ENCODE results near the gene LPAR1. TPM values are rescaled to one million over a fixed set of nuclear protein-coding genes. Genes with fewer than 3 reads are reported as not detected.

The LPAR1 gene
- total RNA-seq, 4 donors from 2014 or later, result 25.1 to 93.0 (median 64.8) TPM

DNA sequence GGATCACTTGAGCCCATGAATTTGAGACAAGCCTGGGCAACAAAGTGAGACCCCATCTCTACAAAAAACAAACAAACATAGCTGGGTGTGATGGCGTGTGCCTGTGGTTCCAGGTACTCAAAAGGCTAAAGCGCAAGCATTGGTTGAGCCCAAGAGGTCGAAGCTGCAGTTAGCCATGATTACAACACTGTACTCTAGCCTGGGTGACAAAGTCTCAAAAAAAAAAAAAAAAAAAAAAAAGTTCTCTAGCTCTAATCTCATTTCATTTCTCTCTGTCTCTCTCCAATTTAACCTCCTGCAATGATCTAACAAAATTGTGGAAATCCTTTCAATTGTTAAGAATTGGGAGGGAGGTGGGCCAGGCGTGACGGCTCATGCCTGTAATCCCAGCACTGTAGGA lies 33.3 kb downstream of the LPAR1 start:
- ATAC-seq (ENCODE audit: low FRiP score) (no peak), DNase-seq (ENCODE audit: low spot score) (no peak)
- TF ChIP-seq, protein P1, sequence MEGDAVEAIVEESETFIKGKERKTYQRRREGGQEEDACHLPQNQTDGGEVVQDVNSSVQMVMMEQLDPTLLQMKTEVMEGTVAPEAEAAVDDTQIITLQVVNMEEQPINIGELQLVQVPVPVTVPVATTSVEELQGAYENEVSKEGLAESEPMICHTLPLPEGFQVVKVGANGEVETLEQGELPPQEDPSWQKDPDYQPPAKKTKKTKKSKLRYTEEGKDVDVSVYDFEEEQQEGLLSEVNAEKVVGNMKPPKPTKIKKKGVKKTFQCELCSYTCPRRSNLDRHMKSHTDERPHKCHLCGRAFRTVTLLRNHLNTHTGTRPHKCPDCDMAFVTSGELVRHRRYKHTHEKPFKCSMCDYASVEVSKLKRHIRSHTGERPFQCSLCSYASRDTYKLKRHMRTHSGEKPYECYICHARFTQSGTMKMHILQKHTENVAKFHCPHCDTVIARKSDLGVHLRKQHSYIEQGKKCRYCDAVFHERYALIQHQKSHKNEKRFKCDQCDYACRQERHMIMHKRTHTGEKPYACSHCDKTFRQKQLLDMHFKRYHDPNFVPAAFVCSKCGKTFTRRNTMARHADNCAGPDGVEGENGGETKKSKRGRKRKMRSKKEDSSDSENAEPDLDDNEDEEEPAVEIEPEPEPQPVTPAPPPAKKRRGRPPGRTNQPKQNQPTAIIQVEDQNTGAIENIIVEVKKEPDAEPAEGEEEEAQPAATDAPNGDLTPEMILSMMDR (IDR thresholded peaks at IDR 0.05), result no peak

GRCh38 chr9:111003182-111003581 lies 35.1 kb downstream of the LPAR1 start:
- DNase-seq (ENCODE audit: low spot score) (no peak), ATAC-seq (ENCODE audit: low FRiP score) (no peak)
- TF ChIP-seq, protein P1 (IDR thresholded peaks at IDR 0.05), result no peak

DNA sequence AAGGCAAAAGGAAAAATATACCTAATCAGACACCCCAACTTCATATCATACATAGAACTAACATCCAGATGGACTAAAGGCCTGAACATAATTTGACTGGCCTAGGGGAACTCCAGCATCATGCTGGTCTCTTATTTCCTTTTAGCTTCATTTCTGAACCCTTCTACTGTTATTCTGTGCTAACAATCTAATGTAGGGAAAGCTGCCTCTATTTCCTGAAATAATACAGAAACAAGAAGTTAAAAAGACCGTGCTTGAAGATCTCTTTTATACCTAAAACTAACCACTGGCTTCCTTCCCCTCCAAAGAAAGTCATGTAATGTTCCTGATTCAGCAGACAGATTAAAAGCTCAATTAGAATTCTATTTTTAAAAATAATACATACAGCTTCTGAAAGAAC lies 36.7 kb downstream of the LPAR1 start:
- ATAC-seq (ENCODE audit: low FRiP score), result no peak
- TF ChIP-seq, protein P1 (IDR thresholded peaks at IDR 0.05), result no peak
- no peak for DNase-seq (ENCODE audit: low spot score)

GRCh38 chr9:111000202-111000601 lies 38.1 kb downstream of the LPAR1 start:
- TF ChIP-seq, protein P1 (IDR thresholded peaks at IDR 0.05), result no peak

DNA sequence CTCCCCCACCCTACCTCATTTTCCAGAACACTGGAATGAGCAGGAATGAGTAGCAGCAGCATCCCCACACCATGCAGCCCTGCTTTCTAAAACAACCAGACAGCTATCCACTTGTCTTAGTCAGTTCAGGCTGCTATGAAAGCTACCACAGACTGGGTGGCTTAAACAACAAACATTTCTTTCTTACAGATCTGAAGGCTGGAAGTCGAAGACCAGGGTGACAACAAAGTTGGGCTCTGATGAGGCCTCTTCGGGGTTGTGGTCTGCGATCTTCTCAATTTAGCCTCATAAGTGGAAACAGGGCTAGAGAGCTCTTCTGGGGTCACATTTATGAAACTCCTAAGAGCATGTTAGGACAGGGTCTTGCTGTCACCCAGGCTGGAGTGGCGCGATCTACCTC lies 38.9 kb downstream of the LPAR1 start:
- DNase-seq (ENCODE audit: low spot score), result no peak
- no peak for ATAC-seq (ENCODE audit: low FRiP score)
- TF ChIP-seq, protein P1 (IDR thresholded peaks at IDR 0.05), result no peak

More at GRCh38 chr9:111000202-111000601, 38.1 kb downstream of the LPAR1 start:
- ATAC-seq (ENCODE audit: low FRiP score) (no peak), DNase-seq (ENCODE audit: low spot score) (no peak)

DNA sequence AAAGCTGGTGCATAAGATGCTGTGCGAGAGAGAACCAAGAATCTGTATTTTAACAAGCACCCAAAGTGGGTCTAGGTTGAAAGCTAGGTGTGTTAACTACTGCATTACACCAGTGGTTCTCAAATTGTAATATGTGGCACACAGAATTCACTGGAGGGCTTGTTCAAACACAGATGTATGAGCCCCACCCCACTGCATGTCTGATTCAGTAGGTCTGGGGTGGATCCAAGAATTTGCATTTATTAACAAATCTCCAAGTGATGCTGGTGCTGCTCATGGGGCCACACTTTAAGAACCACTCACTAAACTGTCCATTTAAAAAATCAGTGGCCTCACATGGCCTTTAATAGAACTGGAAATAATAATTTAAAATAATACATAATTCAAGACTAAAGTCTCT lies 40.4 kb downstream of the LPAR1 start:
- no peak for DNase-seq (ENCODE audit: low spot score)
- no peak for ATAC-seq (ENCODE audit: low FRiP score)
- TF ChIP-seq, protein P1 (IDR thresholded peaks at IDR 0.05), result no peak

- TF ChIP-seq, protein P1 (IDR thresholded peaks at IDR 0.05), result no peak
- ATAC-seq (ENCODE audit: low FRiP score) (no peak), DNase-seq (ENCODE audit: low spot score) (no peak)
Observed at GRCh38 chr9:110996436-110997220, 41.6 kb downstream of the LPAR1 start.
